ENCODE measurements around the gene SELP.

DNA sequence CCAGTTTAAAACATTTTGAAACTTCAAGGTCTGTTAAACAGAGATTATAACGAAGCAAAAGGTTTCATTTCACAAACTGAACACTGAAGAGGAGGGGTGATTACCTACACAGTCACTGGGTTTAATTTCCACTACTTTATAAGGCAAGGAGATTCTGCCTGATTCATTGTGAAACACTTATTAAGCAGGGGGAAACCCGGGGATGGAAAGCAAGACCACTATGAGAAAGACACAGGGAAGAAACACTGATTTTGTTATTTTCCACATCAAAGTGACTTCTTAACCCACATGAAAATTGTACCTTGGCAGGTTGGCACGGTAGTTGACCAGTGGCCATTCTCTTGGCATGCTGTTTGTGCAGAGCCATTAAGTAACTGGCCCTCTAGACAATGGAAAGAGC, 35.5 kb downstream of the SELP start:
- TF ChIP-seq, protein P1, sequence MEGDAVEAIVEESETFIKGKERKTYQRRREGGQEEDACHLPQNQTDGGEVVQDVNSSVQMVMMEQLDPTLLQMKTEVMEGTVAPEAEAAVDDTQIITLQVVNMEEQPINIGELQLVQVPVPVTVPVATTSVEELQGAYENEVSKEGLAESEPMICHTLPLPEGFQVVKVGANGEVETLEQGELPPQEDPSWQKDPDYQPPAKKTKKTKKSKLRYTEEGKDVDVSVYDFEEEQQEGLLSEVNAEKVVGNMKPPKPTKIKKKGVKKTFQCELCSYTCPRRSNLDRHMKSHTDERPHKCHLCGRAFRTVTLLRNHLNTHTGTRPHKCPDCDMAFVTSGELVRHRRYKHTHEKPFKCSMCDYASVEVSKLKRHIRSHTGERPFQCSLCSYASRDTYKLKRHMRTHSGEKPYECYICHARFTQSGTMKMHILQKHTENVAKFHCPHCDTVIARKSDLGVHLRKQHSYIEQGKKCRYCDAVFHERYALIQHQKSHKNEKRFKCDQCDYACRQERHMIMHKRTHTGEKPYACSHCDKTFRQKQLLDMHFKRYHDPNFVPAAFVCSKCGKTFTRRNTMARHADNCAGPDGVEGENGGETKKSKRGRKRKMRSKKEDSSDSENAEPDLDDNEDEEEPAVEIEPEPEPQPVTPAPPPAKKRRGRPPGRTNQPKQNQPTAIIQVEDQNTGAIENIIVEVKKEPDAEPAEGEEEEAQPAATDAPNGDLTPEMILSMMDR (IDR thresholded peaks at IDR 0.05; ENCODE audit: low read depth, low read length), result no peak
- 0 out of 2 replicates have a peak, but pooled peaks have one; percentile 49 for TF ChIP-seq EZH2phosphoT487 (IDR thresholded peaks at IDR 0.05; ENCODE audit: low read depth)
